Loucy (cell line): ENCODE data around the gene HES3.

Experiments used
- H2AFZ ChIP-seq: fragments of 200-600 bp; sonication (generic); 2 replicates; pipeline ENCODE4 v1.6.0; 2016; ENCODE audit warnings: antibody characterized with exemption, mild to moderate bottlenecking, low read length, moderate library complexity
- H3F3A ChIP-seq: fragments of 200-600 bp; 2 replicates; pipeline ENCODE4 v1.6.0; 2016; ENCODE audit warnings: antibody characterized with exemption, low read depth, mild to moderate bottlenecking
- H3K27me3 ChIP-seq: fragments of 200-600 bp; sonication (generic); 2 replicates; pipeline ENCODE4 v1.6.1; 2014; ENCODE audit warnings: low read length, mild to moderate bottlenecking; ENCODE audit not compliant: insufficient read depth, poor library complexity, severe bottlenecking
- H3K36me3 ChIP-seq: fragments of 200-600 bp; sonication (generic); 2 replicates; pipeline ENCODE4 v1.6.1; 2016; ENCODE audit warnings: low read length; ENCODE audit not compliant: insufficient read depth
- H3K4me1 ChIP-seq: fragments of 200-600 bp; sonication (generic); 2 replicates; pipeline ENCODE4 v1.5.1; 2014; ENCODE audit warnings: low read length, mild to moderate bottlenecking; ENCODE audit not compliant: insufficient read depth, poor library complexity, severe bottlenecking
- H3K4me2 ChIP-seq: fragments of 200-600 bp; sonication (generic); 2 replicates; pipeline ENCODE4 v1.6.0; 2014; ENCODE audit warnings: antibody characterized with exemption, low read length, low read depth, mild to moderate bottlenecking; ENCODE audit not compliant: poor library complexity, severe bottlenecking
- H3K4me3 ChIP-seq: fragments of 200-600 bp; sonication (generic); 2 replicates; pipeline ENCODE4 v1.5.1; 2014; ENCODE audit warnings: low read length, mild to moderate bottlenecking, mixed read lengths; ENCODE audit not compliant: poor library complexity, severe bottlenecking
- H3K79me2 ChIP-seq: fragments of 200-600 bp; sonication (generic); 2 replicates; pipeline ENCODE4 v1.6.1; 2014; ENCODE audit warnings: low read length; ENCODE audit not compliant: insufficient read depth
- H3K9ac ChIP-seq: fragments of 200-600 bp; sonication (generic); 2 replicates; pipeline ENCODE4 v1.6.0; 2014; ENCODE audit warnings: mild to moderate bottlenecking, low read depth, low read length, moderate library complexity; ENCODE audit not compliant: poor library complexity, severe bottlenecking
- H3K9me2 ChIP-seq: fragments of 200-600 bp; sonication (generic); replicated peaks from 2 replicates; pipeline ENCODE4 v1.6.1; 2016; ENCODE audit warnings: low read depth, low read length, mixed read lengths
- H3K9me3 ChIP-seq: fragments of 200-600 bp; sonication (generic); 2 replicates; pipeline ENCODE4 v1.6.1; 2014; ENCODE audit warnings: mild to moderate bottlenecking, antibody characterized with exemption, low read length, low read depth; ENCODE audit not compliant: insufficient read depth
- H4K20me1 ChIP-seq: fragments of 200-600 bp; sonication (generic); 2 replicates; pipeline ENCODE4 v1.6.0; 2014; ENCODE audit warnings: antibody characterized with exemption, low read length, mild to moderate bottlenecking; ENCODE audit not compliant: insufficient read depth, poor library complexity, severe bottlenecking
- CTCF ChIP-seq: fragments of 200-600 bp; sonication (generic); conservative IDR thresholded peaks from 2 replicates; pipeline ENCODE4 v1.5.1; 2014; ENCODE audit warnings: mild to moderate bottlenecking, antibody characterized with exemption, low read length
- EZH2phosphoT487 ChIP-seq: fragments of 200-600 bp; IDR thresholded peaks from 2 replicates; pipeline ENCODE4 v1.6.1; 2018; ENCODE audit warnings: antibody characterized with exemption, mild to moderate bottlenecking, moderate library complexity, borderline replicate concordance

Gene HES3

GRCh38 chr1:6254691-6255090 lies 10.7 kb downstream of the HES3 start:
- H4K20me1 ChIP-seq: no peaks in the 10 kb centered on the region
- H2AFZ ChIP-seq: no peak overlapping the region
- H3F3A ChIP-seq: no peaks in the 10 kb centered on the region
- TF ChIP-seq CTCF: no peak
- TF ChIP-seq EZH2phosphoT487: no peak
- no peaks in the 10 kb centered on the region for H3K9me2 ChIP-seq
- no peak overlapping the region for H3K4me3 ChIP-seq
- no peak overlapping the region for H3K4me2 ChIP-seq
- H3K27me3 ChIP-seq: no peaks in the 10 kb centered on the region
- no peaks in the 10 kb centered on the region for H3K4me1 ChIP-seq
- no peaks in the 10 kb centered on the region for H3K79me2 ChIP-seq
- no peaks in the 10 kb centered on the region for H3K36me3 ChIP-seq
- H3K9me3 ChIP-seq: no peaks in the 10 kb centered on the region
- H3K9ac ChIP-seq: no peak overlapping the region

- Histone ChIP-seq H3K79me2 (no peaks in the 10 kb centered on the region), H4K20me1 (no peaks in the 10 kb centered on the region), H3K27me3 (no peaks in the 10 kb centered on the region), H3K4me1 (peaks cover 3% of the 10 kb centered on the region), H2AFZ (no peak overlapping the region), H3K4me3 (no peak overlapping the region), H3F3A (no peaks in the 10 kb centered on the region), H3K9me3 (no peaks in the 10 kb centered on the region), H3K9ac (no peak overlapping the region), H3K9me2 (no peaks in the 10 kb centered on the region), H3K4me2 (no peak overlapping the region), H3K36me3 (no peaks in the 10 kb centered on the region)
- no peak for TF ChIP-seq CTCF
- TF ChIP-seq EZH2phosphoT487: no peak
Observed at GRCh38 chr1:6256645-6257044, 12.7 kb downstream of the HES3 start.

- Histone ChIP-seq H2AFZ (no peak overlapping the region), H3K9me3 (no peaks in the 10 kb centered on the region), H3K9ac (no peak overlapping the region), H3K4me3 (no peak overlapping the region), H3K27me3 (no peaks in the 10 kb centered on the region), H3K9me2 (no peaks in the 10 kb centered on the region), H4K20me1 (no peaks in the 10 kb centered on the region), H3K4me1 (peaks cover 3% of the 10 kb centered on the region), H3K4me2 (no peak overlapping the region), H3K79me2 (no peaks in the 10 kb centered on the region), H3F3A (no peaks in the 10 kb centered on the region), H3K36me3 (no peaks in the 10 kb centered on the region)
- TF ChIP-seq EZH2phosphoT487 (no peak), CTCF (no peak)
Observed at GRCh38 chr1:6257541-6258069, 13.6 kb downstream of the HES3 start.
